Measurements from ENCODE around the gene LRRC55.

The LRRC55 gene

GRCh38 chr11:57230791-57231538 is 49.2 kb downstream of the LRRC55 start:
- H3K27ac ChIP-seq (ENCODE audit: low read depth in 2 of 2, low read length in 2 of 2) = no peak overlapping the region

DNA sequence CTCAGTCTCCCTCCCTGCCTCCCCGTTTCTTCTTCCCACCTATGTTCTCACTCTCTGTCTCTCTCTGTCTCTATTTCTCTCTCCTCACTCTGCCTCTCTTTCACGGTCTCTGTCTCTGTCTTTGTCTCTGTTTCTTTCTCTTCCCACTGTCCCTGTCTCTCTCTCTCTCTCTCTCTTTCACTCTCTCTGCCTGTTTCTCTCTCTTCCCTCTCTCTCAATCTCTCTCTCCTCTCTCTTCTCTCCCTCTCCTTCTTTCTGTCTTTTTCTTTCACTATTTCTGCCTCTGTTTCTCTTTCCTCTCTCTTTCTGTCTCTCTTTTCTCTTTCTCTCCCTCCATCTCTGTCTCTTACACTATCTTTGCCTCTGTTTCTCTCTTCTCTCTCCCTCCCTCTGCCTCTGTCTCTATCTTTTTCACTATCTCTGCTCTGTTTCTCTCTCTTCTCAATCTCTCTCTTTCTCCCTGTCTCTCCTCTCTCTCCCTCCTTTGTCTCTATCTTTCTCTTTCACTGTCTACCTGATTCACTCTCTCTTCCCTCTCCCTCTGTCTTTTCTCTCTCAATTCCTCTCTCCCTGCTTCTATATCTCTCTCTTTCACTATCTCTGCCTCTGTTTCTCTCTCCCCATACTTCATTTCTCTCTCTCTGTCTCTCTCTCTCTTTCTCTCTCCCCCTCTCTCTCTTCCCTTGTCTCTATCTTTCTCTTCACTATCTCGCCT is 49.9 kb downstream of the LRRC55 start:
- Histone ChIP-seq H3K4me3 (ENCODE audit: low read length in 2 of 2) (no peak overlapping the region), H3K27me3 (ENCODE audit: control insufficient read depth in 2 of 2, insufficient read depth in 2 of 2, low read length in 2 of 2) (no peaks in the 10 kb centered on the region), H3K9me3 (ENCODE audit: control insufficient read depth in 2 of 2, low read length in 2 of 2) (no peaks in the 10 kb centered on the region), H3K36me3 (ENCODE audit: control insufficient read depth in 2 of 2, insufficient read depth in 2 of 2, low read length in 2 of 2) (no peaks in the 10 kb centered on the region), H3K4me1 (ENCODE audit: control insufficient read depth in 2 of 2, insufficient read depth in 2 of 2, low read length in 2 of 2) (no peaks in the 10 kb centered on the region), H3K9ac (ENCODE audit: low read depth in 1 of 2, low read length in 2 of 2) (no peak overlapping the region), H3K27ac (ENCODE audit: low read depth in 2 of 2, low read length in 2 of 2) (no peak overlapping the region)

More at GRCh38 chr11:57230791-57231538, 49.2 kb downstream of the LRRC55 start:
- no peaks in the 10 kb centered on the region for H3K27me3 ChIP-seq (ENCODE audit: control insufficient read depth in 2 of 2, insufficient read depth in 2 of 2, low read length in 2 of 2)
- H3K36me3 ChIP-seq (ENCODE audit: control insufficient read depth in 2 of 2, insufficient read depth in 2 of 2, low read length in 2 of 2) = no peaks in the 10 kb centered on the region
- no peak overlapping the region for H3K4me3 ChIP-seq (ENCODE audit: low read length in 2 of 2)
- no peak overlapping the region for H3K9ac ChIP-seq (ENCODE audit: low read depth in 1 of 2, low read length in 2 of 2)
- H3K9me3 ChIP-seq (ENCODE audit: control insufficient read depth in 2 of 2, low read length in 2 of 2) = no peaks in the 10 kb centered on the region
- no peaks in the 10 kb centered on the region for H3K4me1 ChIP-seq (ENCODE audit: control insufficient read depth in 2 of 2, insufficient read depth in 2 of 2, low read length in 2 of 2)

DNA sequence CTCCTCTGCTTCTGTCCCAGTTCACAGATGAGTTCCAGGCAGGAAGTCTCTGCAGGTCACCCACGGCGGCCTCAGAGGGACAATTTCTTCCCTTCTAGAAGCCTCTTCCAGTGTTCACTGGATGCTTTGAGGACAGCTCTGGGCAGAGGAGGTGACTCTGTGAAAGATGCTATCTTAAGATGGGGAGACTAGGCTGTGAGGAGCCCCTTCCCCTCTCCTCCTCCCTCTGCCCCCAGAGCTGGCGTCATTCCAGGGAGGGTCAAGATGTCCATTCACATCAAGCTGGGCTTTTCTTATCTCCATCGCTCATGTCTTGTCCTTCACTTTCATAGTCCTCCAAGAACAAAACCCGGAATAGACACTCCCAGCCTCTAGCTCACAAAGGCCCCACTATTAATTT is 51.9 kb downstream of the LRRC55 start:
- Histone ChIP-seq H3K36me3 (ENCODE audit: control insufficient read depth in 2 of 2, insufficient read depth in 2 of 2, low read length in 2 of 2) (no peaks in the 10 kb centered on the region), H3K4me1 (ENCODE audit: control insufficient read depth in 2 of 2, insufficient read depth in 2 of 2, low read length in 2 of 2) (no peaks in the 10 kb centered on the region), H3K4me3 (ENCODE audit: low read length in 2 of 2) (no peak overlapping the region), H3K9ac (ENCODE audit: low read depth in 1 of 2, low read length in 2 of 2) (no peak overlapping the region), H3K27me3 (ENCODE audit: control insufficient read depth in 2 of 2, insufficient read depth in 2 of 2, low read length in 2 of 2) (no peaks in the 10 kb centered on the region), H3K9me3 (ENCODE audit: control insufficient read depth in 2 of 2, low read length in 2 of 2) (no peaks in the 10 kb centered on the region), H3K27ac (ENCODE audit: low read depth in 2 of 2, low read length in 2 of 2) (no peak overlapping the region)

- no peaks in the 10 kb centered on the region for H3K9me3 ChIP-seq (ENCODE audit: control insufficient read depth in 2 of 2, low read length in 2 of 2)
- H3K36me3 ChIP-seq (ENCODE audit: control insufficient read depth in 2 of 2, insufficient read depth in 2 of 2, low read length in 2 of 2) = no peaks in the 10 kb centered on the region
- H3K9ac ChIP-seq (ENCODE audit: low read depth in 1 of 2, low read length in 2 of 2) = no peak overlapping the region
- no peaks in the 10 kb centered on the region for H3K27me3 ChIP-seq (ENCODE audit: control insufficient read depth in 2 of 2, insufficient read depth in 2 of 2, low read length in 2 of 2)
- no peak overlapping the region for H3K27ac ChIP-seq (ENCODE audit: low read depth in 2 of 2, low read length in 2 of 2)
- peak overlapping the region in 1 of 2 donors; percentile 20 for H3K4me3 ChIP-seq (ENCODE audit: low read length in 2 of 2)
- H3K4me1 ChIP-seq (ENCODE audit: control insufficient read depth in 2 of 2, insufficient read depth in 2 of 2, low read length in 2 of 2) = no peaks in the 10 kb centered on the region
Observed at GRCh38 chr11:57235761-57236703, 54.3 kb downstream of the LRRC55 start.

- no peaks in the 10 kb centered on the region for H3K27me3 ChIP-seq (ENCODE audit: control insufficient read depth in 2 of 2, insufficient read depth in 2 of 2, low read length in 2 of 2)
- H3K9ac ChIP-seq (ENCODE audit: low read depth in 1 of 2, low read length in 2 of 2) = no peak within 1 kb of the TSS
Observed at GRCh38 chr11:57237204-57237681, 55.5 kb downstream of the LRRC55 start, which contains the start of gene APLNR. APLNR (minus strand) TSS chr11:57237250; CDS start chr11:57237004, 246 bp downstream.

DNA sequence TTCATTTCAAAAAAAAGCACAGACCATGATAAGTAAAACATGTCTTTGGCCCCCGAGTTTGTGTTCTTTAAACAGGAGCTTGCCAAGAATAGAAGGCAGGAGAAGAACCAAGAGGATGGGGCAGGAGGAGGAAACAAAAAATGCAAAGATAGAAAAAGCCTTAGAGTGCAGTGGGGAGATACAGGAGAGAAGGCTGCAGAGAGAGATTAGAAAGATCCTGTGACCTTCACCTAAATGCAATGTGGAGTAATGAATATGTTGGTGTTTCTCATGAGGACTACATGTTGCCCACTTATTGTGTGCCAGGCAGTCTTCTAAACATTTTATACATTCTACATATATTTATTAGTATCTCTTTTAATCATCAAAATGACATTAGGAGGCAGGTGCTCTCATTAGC is 57.6 kb downstream of the LRRC55 start:
- H3K9me3 ChIP-seq (ENCODE audit: control insufficient read depth in 2 of 2, low read length in 2 of 2) = no peaks in the 10 kb centered on the region
- H3K27me3 ChIP-seq (ENCODE audit: control insufficient read depth in 2 of 2, insufficient read depth in 2 of 2, low read length in 2 of 2) = no peaks in the 10 kb centered on the region
- no peak overlapping the region for H3K4me3 ChIP-seq (ENCODE audit: low read length in 2 of 2)
- H3K9ac ChIP-seq (ENCODE audit: low read depth in 1 of 2, low read length in 2 of 2) = no peak overlapping the region
- H3K36me3 ChIP-seq (ENCODE audit: control insufficient read depth in 2 of 2, insufficient read depth in 2 of 2, low read length in 2 of 2) = no peaks in the 10 kb centered on the region
- H3K27ac ChIP-seq (ENCODE audit: low read depth in 2 of 2, low read length in 2 of 2) = no peak overlapping the region
- H3K4me1 ChIP-seq (ENCODE audit: control insufficient read depth in 2 of 2, insufficient read depth in 2 of 2, low read length in 2 of 2) = no peaks in the 10 kb centered on the region

More at GRCh38 chr11:57237204-57237681, 55.5 kb downstream of the LRRC55 start, which contains the start of gene APLNR:
- Histone ChIP-seq H3K9me3 (ENCODE audit: control insufficient read depth in 2 of 2, low read length in 2 of 2) (no peaks in the 10 kb centered on the region), H3K4me3 (ENCODE audit: low read length in 2 of 2) (no peak within 1 kb of the TSS), H3K36me3 (ENCODE audit: control insufficient read depth in 2 of 2, insufficient read depth in 2 of 2, low read length in 2 of 2) (no peaks in the 10 kb centered on the region), H3K4me1 (ENCODE audit: control insufficient read depth in 2 of 2, insufficient read depth in 2 of 2, low read length in 2 of 2) (no peaks in the 10 kb centered on the region), H3K27ac (ENCODE audit: low read depth in 2 of 2, low read length in 2 of 2) (no peak within 1 kb of the TSS)

- H3K27ac ChIP-seq (ENCODE audit: low read depth in 2 of 2, low read length in 2 of 2) = no peak overlapping the region
- no peak overlapping the region for H3K4me3 ChIP-seq (ENCODE audit: low read length in 2 of 2)
- H3K9ac ChIP-seq (ENCODE audit: low read depth in 1 of 2, low read length in 2 of 2) = no peak overlapping the region
- H3K36me3 ChIP-seq (ENCODE audit: control insufficient read depth in 2 of 2, insufficient read depth in 2 of 2, low read length in 2 of 2) = no peaks in the 10 kb centered on the region
- no peaks in the 10 kb centered on the region for H3K9me3 ChIP-seq (ENCODE audit: control insufficient read depth in 2 of 2, low read length in 2 of 2)
- H3K27me3 ChIP-seq (ENCODE audit: control insufficient read depth in 2 of 2, insufficient read depth in 2 of 2, low read length in 2 of 2) = no peaks in the 10 kb centered on the region
- no peaks in the 10 kb centered on the region for H3K4me1 ChIP-seq (ENCODE audit: control insufficient read depth in 2 of 2, insufficient read depth in 2 of 2, low read length in 2 of 2)
Observed at GRCh38 chr11:57240007-57240406, 58.3 kb downstream of the LRRC55 start.

DNA sequence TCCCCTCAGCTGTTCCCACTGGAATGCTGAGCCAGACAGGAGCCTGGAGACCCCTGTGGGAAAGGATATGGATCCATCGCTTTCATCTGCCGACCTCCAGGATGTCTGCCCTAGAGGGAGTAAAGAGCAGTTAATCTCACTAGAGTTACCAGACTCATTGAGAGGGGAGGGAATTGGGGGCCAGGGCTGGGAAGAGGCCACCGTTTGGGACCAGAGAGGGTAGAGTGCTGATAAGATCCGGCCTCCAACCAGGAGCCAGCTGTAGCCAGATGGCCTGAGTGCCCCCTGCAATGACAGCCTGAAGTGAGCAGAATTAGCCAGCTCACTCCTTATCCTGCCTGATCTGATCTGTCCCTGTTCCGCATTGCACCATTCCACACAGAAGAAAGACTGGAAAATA is 59.0 kb downstream of the LRRC55 start:
- Histone ChIP-seq H3K27me3 (ENCODE audit: control insufficient read depth in 2 of 2, insufficient read depth in 2 of 2, low read length in 2 of 2) (no peaks in the 10 kb centered on the region), H3K9me3 (ENCODE audit: control insufficient read depth in 2 of 2, low read length in 2 of 2) (no peaks in the 10 kb centered on the region), H3K36me3 (ENCODE audit: control insufficient read depth in 2 of 2, insufficient read depth in 2 of 2, low read length in 2 of 2) (no peaks in the 10 kb centered on the region), H3K27ac (ENCODE audit: low read depth in 2 of 2, low read length in 2 of 2) (no peak overlapping the region), H3K9ac (ENCODE audit: low read depth in 1 of 2, low read length in 2 of 2) (no peak overlapping the region), H3K4me1 (ENCODE audit: control insufficient read depth in 2 of 2, insufficient read depth in 2 of 2, low read length in 2 of 2) (no peaks in the 10 kb centered on the region), H3K4me3 (ENCODE audit: low read length in 2 of 2) (no peak overlapping the region)

Data from mucosa of rectum (tissue), 2 donors.